Hepatocyte (in vitro differentiated cells): ENCODE data around the gene PAPPA. TPM values are rescaled to one million over a fixed set of nuclear protein-coding genes. Genes with fewer than 3 reads are reported as not detected.

ENCODE experiments used
- DNase-seq: peaks from one replicate; pipeline ENCODE4 v3.0.0-alpha.2; 2016; ENCODE audit warnings: low spot score
- H2AFZ ChIP-seq: fragments of 200-600 bp; sonication (generic); 2 replicates; pipeline ENCODE4 v1.6.0; 2016; ENCODE audit warnings: antibody characterized with exemption, mild to moderate bottlenecking
- H3K27ac ChIP-seq: fragments of 200-600 bp; sonication (generic); 2 replicates; pipeline ENCODE4 v1.5.1; 2016; ENCODE audit warnings: mild to moderate bottlenecking
- H3K27me3 ChIP-seq: fragments of 200-600 bp; sonication (generic); 2 replicates; pipeline ENCODE4 v1.6.1; 2016
- H3K36me3 ChIP-seq: fragments of 200-600 bp; sonication (generic); replicated peaks from 2 replicates; pipeline ENCODE4 v1.5.1; 2016; ENCODE audit warnings: low read depth; ENCODE audit not compliant: insufficient read depth
- H3K4me1 ChIP-seq: fragments of 200-600 bp; sonication (generic); 2 replicates; pipeline ENCODE4 v1.5.1; 2016; ENCODE audit warnings: mild to moderate bottlenecking, moderate library complexity; ENCODE audit not compliant: insufficient read depth
- H3K4me2 ChIP-seq: fragments of 200-600 bp; sonication (generic); 2 replicates; pipeline ENCODE4 v1.6.0; 2016
- H3K4me3 ChIP-seq: fragments of 200-600 bp; sonication (generic); 2 replicates; pipeline ENCODE4 v1.5.1; 2016; ENCODE audit warnings: mild to moderate bottlenecking
- H3K79me2 ChIP-seq: fragments of 200-600 bp; sonication (generic); 2 replicates; pipeline ENCODE4 v1.6.0; 2017; ENCODE audit warnings: mild to moderate bottlenecking
- H3K9me2 ChIP-seq: fragments of 200-600 bp; sonication (generic); replicated peaks from 2 replicates; pipeline ENCODE4 v1.6.0; 2017; ENCODE audit warnings: mild to moderate bottlenecking; ENCODE audit not compliant: insufficient read depth
- H3K9me3 ChIP-seq: fragments of 200-600 bp; sonication (generic); 2 replicates; pipeline ENCODE4 v1.5.1; 2016; ENCODE audit warnings: low read depth, mild to moderate bottlenecking
- H4K20me1 ChIP-seq: fragments of 200-600 bp; sonication (generic); 2 replicates; pipeline ENCODE4 v1.6.0; 2016; ENCODE audit warnings: mild to moderate bottlenecking; ENCODE audit not compliant: insufficient read depth, poor library complexity, severe bottlenecking
- EZH2 ChIP-seq: fragments of 200-600 bp; sonication (generic); IDR thresholded peaks from 2 replicates; pipeline ENCODE4 v1.6.1; 2016; ENCODE audit warnings: antibody characterized with exemption, mild to moderate bottlenecking, borderline replicate concordance
- EZH2phosphoT487 ChIP-seq: fragments of 200-600 bp; sonication (generic); IDR thresholded peaks from one replicate; pipeline ENCODE4 v1.6.1; 2018; ENCODE audit warnings: antibody characterized with exemption, mild to moderate bottlenecking, low read depth, moderate library complexity; ENCODE audit not compliant: unreplicated experiment, severe bottlenecking
- WGBS: methylation state at CpG from one replicate; pipeline ENCODE4 v1.1.6; 2016; ENCODE audit warnings: low lambda C conversion rate; ENCODE audit errors: missing lambda C conversion rate; 5-methylcytosine and 5-hydroxymethylcytosine counted together
- polyA plus RNA-seq: library from polyadenylated mRNA; unstranded; fragments of >200 nt; fragmentation: Nextera tagmentation; extraction: Ambion mirVana; gene quantifications from 2 replicates; pipeline ENCODE4 v1.2.1, GENCODE V29; 2016
- total RNA-seq: library from RNA; depleted of rRNA; stranded (reverse); fragments of >200 nt; gene quantifications from 2 replicates; pipeline ENCODE4 v1.2.3, GENCODE V29; 2014
- TF ChIP-seq, protein P1 (sequence below): fragments of 200-600 bp; sonication (generic); IDR thresholded peaks from 2 replicates; pipeline ENCODE4 v1.5.1; 2016; ENCODE audit warnings: antibody characterized with exemption, mild to moderate bottlenecking; ENCODE audit not compliant: poor library complexity

Gene PAPPA
- total and polyA plus RNA-seq, 2 experiments from 2014 or later: 2.8 to 12.3 TPM

DNA sequence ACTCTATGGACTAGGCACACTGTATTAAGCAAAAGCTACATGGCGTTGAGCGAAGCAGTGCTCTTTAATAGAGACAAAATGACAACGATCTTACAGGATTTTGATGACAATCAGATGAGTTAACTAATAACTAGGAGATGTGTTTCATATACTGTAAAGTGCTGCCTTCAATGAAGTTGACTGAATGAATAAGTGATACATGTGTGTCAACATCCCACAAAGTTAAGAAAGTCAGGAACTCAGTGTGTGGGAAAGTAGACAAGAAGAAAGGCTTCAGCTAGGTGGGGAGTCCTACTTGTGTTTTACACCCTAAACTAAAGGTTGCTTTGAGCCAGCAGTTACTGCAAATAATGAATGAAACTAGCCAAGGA is 79.6 kb downstream of the PAPPA start:
- H3K4me3 ChIP-seq: no peak overlapping the region
- 92% methylated on average over 3 of the region's 3 CpGs for WGBS
- peak overlapping the region; percentile 69 for H3K27ac ChIP-seq
- peaks cover 4% of the 10 kb centered on the region for H3K4me1 ChIP-seq
- H3K9me3 ChIP-seq: no peaks in the 10 kb centered on the region
- H2AFZ ChIP-seq: no peak overlapping the region
- no peaks in the 10 kb centered on the region for H3K9me2 ChIP-seq
- no peaks in the 10 kb centered on the region for H3K36me3 ChIP-seq
- H4K20me1 ChIP-seq: no peaks in the 10 kb centered on the region
- H3K27me3 ChIP-seq: no peaks in the 10 kb centered on the region
- no peaks in the 10 kb centered on the region for H3K79me2 ChIP-seq
- TF ChIP-seq, protein P1, sequence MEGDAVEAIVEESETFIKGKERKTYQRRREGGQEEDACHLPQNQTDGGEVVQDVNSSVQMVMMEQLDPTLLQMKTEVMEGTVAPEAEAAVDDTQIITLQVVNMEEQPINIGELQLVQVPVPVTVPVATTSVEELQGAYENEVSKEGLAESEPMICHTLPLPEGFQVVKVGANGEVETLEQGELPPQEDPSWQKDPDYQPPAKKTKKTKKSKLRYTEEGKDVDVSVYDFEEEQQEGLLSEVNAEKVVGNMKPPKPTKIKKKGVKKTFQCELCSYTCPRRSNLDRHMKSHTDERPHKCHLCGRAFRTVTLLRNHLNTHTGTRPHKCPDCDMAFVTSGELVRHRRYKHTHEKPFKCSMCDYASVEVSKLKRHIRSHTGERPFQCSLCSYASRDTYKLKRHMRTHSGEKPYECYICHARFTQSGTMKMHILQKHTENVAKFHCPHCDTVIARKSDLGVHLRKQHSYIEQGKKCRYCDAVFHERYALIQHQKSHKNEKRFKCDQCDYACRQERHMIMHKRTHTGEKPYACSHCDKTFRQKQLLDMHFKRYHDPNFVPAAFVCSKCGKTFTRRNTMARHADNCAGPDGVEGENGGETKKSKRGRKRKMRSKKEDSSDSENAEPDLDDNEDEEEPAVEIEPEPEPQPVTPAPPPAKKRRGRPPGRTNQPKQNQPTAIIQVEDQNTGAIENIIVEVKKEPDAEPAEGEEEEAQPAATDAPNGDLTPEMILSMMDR: no peak
- TF ChIP-seq EZH2phosphoT487 (no peak), EZH2 (no peak)
- no peak for DNase-seq
- H3K4me2 ChIP-seq: no peak overlapping the region

DNA sequence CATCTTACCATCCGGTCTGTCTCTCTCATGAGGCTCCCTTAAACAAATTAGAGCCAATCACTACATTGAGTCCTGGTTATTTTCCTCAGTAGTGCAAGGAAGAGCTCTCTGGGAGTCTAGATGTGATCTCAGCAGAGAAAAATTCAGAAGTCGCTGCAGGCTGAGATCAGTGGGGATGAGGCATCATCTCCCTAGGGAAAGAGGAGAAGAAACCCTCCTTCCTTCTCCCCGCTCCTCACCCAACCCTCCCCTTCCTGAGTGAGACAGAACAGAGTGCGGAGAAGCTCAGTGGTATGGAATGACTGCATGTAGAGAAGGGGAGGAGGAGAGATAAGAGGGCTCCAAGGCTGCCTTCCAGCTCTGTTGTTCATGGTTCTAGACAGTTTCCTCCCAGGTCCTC is 80.5 kb downstream of the PAPPA start:
- Histone ChIP-seq H3K4me3 (no peak overlapping the region), H4K20me1 (no peaks in the 10 kb centered on the region), H3K36me3 (no peaks in the 10 kb centered on the region), H2AFZ (no peak overlapping the region), H3K27ac (peak overlapping the region; percentile 69), H3K4me1 (peaks cover 4% of the 10 kb centered on the region), H3K79me2 (no peaks in the 10 kb centered on the region), H3K4me2 (no peak overlapping the region), H3K9me3 (no peaks in the 10 kb centered on the region), H3K9me2 (no peaks in the 10 kb centered on the region), H3K27me3 (no peaks in the 10 kb centered on the region)
- peak; percentile 75 for DNase-seq
- TF ChIP-seq EZH2phosphoT487 (no peak), EZH2 (no peak)
- TF ChIP-seq, protein P1: no peak
- WGBS: 54% methylated on average over 4 of the region's 4 CpGs

- Histone ChIP-seq H3K36me3 (no peaks in the 10 kb centered on the region), H3K27me3 (no peaks in the 10 kb centered on the region), H3K4me1 (peaks cover 4% of the 10 kb centered on the region), H3K4me3 (no peak overlapping the region), H3K27ac (no peak overlapping the region), H2AFZ (no peak overlapping the region), H3K9me2 (no peaks in the 10 kb centered on the region), H4K20me1 (no peaks in the 10 kb centered on the region), H3K9me3 (no peaks in the 10 kb centered on the region), H3K4me2 (no peak overlapping the region), H3K79me2 (no peaks in the 10 kb centered on the region)
- DNase-seq: no peak
- TF ChIP-seq, protein P1: no peak
- TF ChIP-seq EZH2phosphoT487 (no peak), EZH2 (no peak)
Observed at GRCh38 chr9:116236979-116237378, 83.4 kb downstream of the PAPPA start.

DNA sequence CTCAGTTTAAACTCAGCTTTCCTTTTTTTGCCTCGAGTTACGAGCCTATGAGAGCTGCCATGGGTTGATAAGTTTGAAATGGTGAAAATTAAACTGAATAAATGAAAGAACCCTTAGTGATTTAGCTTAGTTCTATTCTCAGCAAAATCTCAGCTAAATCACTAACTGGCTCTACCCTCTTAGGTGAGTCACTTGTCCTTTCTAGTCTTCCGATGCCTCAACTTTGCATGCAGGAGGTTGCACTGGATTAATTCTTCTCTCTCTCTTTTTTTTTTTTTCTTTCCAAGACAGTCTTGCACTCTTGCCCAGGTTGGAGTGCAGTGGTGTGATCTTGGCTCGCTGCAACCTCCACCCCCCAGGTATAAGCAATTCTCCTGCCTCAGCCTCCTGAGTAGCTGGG is 83.9 kb downstream of the PAPPA start:
- Histone ChIP-seq H3K27ac (no peak overlapping the region), H4K20me1 (no peaks in the 10 kb centered on the region), H3K79me2 (no peaks in the 10 kb centered on the region), H3K4me1 (peaks cover 4% of the 10 kb centered on the region), H3K36me3 (no peaks in the 10 kb centered on the region), H3K4me3 (no peak overlapping the region), H3K4me2 (no peak overlapping the region), H3K9me2 (no peaks in the 10 kb centered on the region), H3K27me3 (no peaks in the 10 kb centered on the region), H2AFZ (no peak overlapping the region), H3K9me3 (no peaks in the 10 kb centered on the region)
- WGBS: 88% methylated on average over 4 of the region's 4 CpGs
- no peak for TF ChIP-seq EZH2
- no peak for TF ChIP-seq EZH2phosphoT487
- TF ChIP-seq, protein P1: no peak
- no peak for DNase-seq
